IPS-18a (cell line): ENCODE measurements around the gene GABARAP.

Experiments used
- H3K27ac ChIP-seq: one replicate; pipeline ENCODE4 v1.5.1; 2013; ENCODE audit warnings: low read length
- H3K27me3 ChIP-seq: one replicate; pipeline ENCODE4 v1.6.1; 2013; ENCODE audit warnings: mild to moderate bottlenecking, low read length; ENCODE audit not compliant: control insufficient read depth, insufficient read depth
- H3K36me3 ChIP-seq: one replicate; pipeline ENCODE4 v1.6.1; 2013; ENCODE audit warnings: low read depth, low read length; ENCODE audit not compliant: control insufficient read depth
- H3K4me1 ChIP-seq: one replicate; pipeline ENCODE4 v1.6.1; 2013; ENCODE audit warnings: low read depth, low read length; ENCODE audit not compliant: control insufficient read depth
- H3K4me3 ChIP-seq: one replicate; pipeline ENCODE4 v1.5.1; 2013; ENCODE audit warnings: low read length
- H3K9ac ChIP-seq: one replicate; pipeline ENCODE4 v1.6.1; 2013; ENCODE audit warnings: mild to moderate bottlenecking, low read length, moderate library complexity
- H3K9me3 ChIP-seq: one replicate; pipeline ENCODE4 v1.6.1; 2013; ENCODE audit warnings: low read depth, low read length; ENCODE audit not compliant: control insufficient read depth

Gene GABARAP

DNA sequence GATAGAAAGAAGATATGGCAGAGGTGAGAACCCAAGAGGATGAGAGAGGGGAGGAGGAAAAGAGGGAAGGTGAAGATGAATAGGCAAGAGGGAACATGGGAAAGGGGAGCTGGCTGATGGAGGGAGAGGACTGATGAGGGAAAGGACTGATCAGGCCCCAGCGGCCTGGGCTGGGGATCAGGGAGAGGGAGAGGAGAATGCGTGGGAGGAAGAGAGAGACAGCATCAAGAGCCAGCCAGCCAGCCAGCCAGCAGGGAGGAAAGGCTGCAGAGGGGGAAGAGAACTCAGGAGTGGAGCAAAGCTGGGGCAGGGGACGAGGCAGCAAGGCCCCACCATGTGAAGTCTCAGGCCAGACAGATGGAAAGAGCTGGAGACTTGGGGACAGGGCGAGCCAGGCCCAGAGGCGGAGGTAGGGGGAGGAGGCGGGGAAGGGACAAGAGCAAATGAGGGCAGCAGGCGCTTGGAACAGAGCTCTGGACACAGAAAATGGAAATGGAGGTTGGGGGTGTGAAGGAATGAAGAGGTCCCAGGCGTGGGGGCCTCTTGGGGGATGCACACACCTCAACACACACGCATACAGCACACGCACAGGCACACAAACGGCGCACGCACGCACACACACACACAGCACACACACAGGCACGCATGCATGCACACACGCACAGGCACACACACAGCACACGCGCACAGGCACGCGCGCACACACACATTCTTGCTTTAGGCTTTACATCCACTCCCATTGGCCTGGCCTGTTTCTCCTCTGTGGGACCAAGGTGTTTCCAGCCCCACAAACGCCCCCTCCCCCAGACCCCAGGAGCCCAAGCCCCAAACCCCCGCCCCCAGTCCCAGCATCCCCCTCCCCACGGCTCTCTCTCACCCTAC is 34.9 kb downstream of the GABARAP start:
- no peaks in the 10 kb centered on the region for H3K9me3 ChIP-seq
- peak overlapping the region; percentile 43 for H3K9ac ChIP-seq
- H3K27ac ChIP-seq: no peak overlapping the region
- H3K27me3 ChIP-seq: no peaks in the 10 kb centered on the region
- H3K4me3 ChIP-seq: peak overlapping the region; percentile 56
- peaks cover 30% of the 10 kb centered on the region for H3K4me1 ChIP-seq
- peaks cover 16% of the 10 kb centered on the region for H3K36me3 ChIP-seq

DNA sequence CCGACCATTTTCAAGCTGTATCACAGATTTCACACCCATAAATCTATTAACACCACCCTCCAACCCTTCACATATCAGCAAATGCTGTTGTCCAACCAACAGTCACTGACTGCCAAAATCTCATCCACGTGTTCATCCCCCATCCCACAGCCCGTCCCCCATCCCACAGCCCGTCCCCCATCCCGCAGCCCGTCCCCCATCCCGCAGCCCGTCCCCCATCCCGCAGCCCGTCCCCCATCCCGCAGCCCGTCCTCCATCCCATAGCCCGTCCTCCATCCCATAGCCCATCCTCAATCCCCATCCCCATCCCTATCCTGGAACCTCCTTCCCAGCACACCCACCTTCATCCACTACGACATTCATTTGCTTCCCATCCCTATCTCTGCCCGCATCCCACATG is 36.7 kb downstream of the GABARAP start:
- peaks cover 28% of the 10 kb centered on the region for H3K36me3 ChIP-seq
- peak overlapping the region; percentile 31 for H3K9ac ChIP-seq
- H3K4me3 ChIP-seq: peak overlapping the region; percentile 54
- H3K4me1 ChIP-seq: peaks cover 18% of the 10 kb centered on the region
- no peaks in the 10 kb centered on the region for H3K9me3 ChIP-seq
- no peak overlapping the region for H3K27ac ChIP-seq
- no peaks in the 10 kb centered on the region for H3K27me3 ChIP-seq

- peaks cover 28% of the 10 kb centered on the region for H3K36me3 ChIP-seq
Measured at GRCh38 chr17:7204828-7205461, 37.3 kb downstream of the GABARAP start.

DNA sequence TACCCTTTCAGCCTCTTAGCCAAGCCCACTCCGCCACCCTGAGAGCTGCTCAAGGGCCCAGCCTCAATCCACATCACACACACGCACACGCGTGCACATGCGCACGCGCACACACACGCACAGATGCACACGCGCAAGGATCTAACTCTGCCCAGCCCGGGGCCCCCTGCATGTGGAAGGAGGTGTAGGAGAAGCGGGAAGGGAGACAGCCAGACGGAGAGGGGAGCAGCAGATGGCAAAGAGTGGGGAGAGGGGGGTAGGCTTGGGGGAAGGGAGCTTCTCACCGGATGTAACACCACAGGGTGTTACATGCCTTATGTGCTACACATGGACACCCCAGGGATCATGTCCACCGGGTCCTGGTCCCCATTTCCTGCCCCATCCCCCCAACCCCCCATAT is 37.9 kb downstream of the GABARAP start:
- Histone ChIP-seq H3K27me3 (no peaks in the 10 kb centered on the region), H3K4me3 (peak overlapping the region; percentile 54), H3K9me3 (no peaks in the 10 kb centered on the region), H3K4me1 (peaks cover 17% of the 10 kb centered on the region), H3K27ac (peak overlapping the region; percentile 65), H3K9ac (peak overlapping the region; percentile 54), H3K36me3 (peaks cover 28% of the 10 kb centered on the region)

More at GRCh38 chr17:7204828-7205461, 37.3 kb downstream of the GABARAP start:
- H3K9ac ChIP-seq: peak overlapping the region; percentile 54
- no peaks in the 10 kb centered on the region for H3K9me3 ChIP-seq
- H3K4me3 ChIP-seq: peak overlapping the region; percentile 54
- peak overlapping the region; percentile 65 for H3K27ac ChIP-seq
- no peaks in the 10 kb centered on the region for H3K27me3 ChIP-seq
- H3K4me1 ChIP-seq: peaks cover 17% of the 10 kb centered on the region

GRCh38 chr17:7203391-7203790 is 38.9 kb downstream of the GABARAP start:
- no peak overlapping the region for H3K9ac ChIP-seq
- H3K9me3 ChIP-seq: no peaks in the 10 kb centered on the region
- no peaks in the 10 kb centered on the region for H3K27me3 ChIP-seq
- H3K36me3 ChIP-seq: peaks cover 28% of the 10 kb centered on the region
- H3K4me1 ChIP-seq: peaks cover 11% of the 10 kb centered on the region
- H3K4me3 ChIP-seq: no peak overlapping the region
- no peak overlapping the region for H3K27ac ChIP-seq

- Histone ChIP-seq H3K4me1 (no peaks in the 10 kb centered on the region), H3K36me3 (peaks cover 42% of the 10 kb centered on the region), H3K9me3 (no peaks in the 10 kb centered on the region), H3K4me3 (no peak overlapping the region), H3K9ac (no peak overlapping the region), H3K27me3 (no peaks in the 10 kb centered on the region), H3K27ac (no peak overlapping the region)
Measured at GRCh38 chr17:7196651-7197401, 45.4 kb downstream of the GABARAP start.

- Histone ChIP-seq H3K27me3 (no peaks in the 10 kb centered on the region), H3K36me3 (peaks cover 38% of the 10 kb centered on the region), H3K9me3 (no peaks in the 10 kb centered on the region), H3K27ac (no peak overlapping the region), H3K9ac (no peak overlapping the region), H3K4me3 (no peak overlapping the region), H3K4me1 (no peaks in the 10 kb centered on the region)
Measured at GRCh38 chr17:7195971-7196370, 46.3 kb downstream of the GABARAP start.

DNA sequence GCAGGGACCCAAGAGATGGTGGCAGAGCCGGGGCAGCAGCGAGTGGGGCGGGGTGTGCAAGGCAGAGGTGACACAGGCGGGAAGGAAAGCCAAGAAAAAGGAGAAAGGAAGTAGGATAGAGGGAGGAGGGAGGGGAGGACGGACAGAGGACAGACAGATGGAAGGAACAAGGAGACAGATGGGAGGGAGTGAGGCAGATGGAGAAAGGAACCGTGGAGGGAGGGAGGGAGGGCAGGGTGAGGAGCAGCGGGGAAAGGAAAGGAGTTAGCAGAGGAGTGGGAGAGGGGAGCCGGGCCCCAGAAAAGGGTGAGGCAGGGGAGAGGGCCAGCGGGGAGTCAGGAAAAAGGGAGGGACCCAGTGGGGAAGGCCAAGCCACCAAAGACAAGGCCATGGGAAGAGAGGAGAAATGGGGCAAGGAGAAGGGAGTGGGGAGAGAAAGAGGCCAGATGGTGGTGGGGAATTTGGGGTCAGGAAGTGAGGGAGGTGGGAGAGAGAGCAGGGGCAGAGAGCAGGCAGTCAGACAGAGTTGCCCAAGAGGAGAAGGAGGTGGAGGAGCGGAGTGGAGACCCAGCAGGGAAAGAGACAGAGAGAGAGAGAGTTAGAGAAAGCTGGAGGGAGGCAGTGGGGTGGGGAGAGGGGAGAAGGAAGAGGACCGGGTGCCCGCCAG is 49.8 kb downstream of the GABARAP start:
- Histone ChIP-seq H3K4me3 (no peak overlapping the region), H3K27me3 (no peaks in the 10 kb centered on the region), H3K27ac (no peak overlapping the region), H3K36me3 (peaks cover 35% of the 10 kb centered on the region), H3K4me1 (no peaks in the 10 kb centered on the region), H3K9ac (no peak overlapping the region), H3K9me3 (no peaks in the 10 kb centered on the region)

DNA sequence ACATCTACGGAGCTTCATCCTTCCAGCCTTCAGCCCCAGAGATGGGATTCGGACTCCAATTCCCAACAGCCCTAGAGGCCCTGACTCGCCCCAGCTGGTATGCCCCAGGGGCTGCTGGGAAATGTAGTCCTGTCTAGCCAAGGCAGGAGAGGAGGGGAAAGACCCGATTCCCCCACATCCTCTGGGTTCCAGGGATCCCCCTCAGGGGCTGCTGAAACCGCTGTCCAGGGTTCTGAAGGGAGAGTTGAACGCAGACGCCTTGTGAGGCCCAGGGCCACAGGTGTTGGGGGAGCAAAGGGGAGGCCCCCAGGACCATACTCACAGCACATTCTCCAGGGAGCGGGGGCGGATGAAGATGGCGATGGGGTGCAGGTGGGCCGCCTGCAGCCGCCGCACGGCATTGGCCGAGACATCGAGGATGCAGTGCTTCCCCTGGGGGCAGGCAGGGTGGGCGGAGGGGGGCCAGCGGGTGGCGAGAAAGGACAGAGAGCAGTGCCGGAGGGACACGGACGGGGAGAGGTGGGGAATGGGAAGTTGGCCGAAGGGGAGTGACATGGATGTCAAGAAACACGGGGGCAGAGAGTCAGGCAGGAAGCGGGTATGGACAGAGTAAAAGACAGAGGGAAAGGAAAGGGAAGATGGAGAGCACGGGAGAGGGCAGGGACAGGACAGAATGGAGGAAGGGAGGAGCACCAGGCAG is 50.5 kb downstream of the GABARAP start:
- H3K9ac ChIP-seq: no peak overlapping the region
- H3K36me3 ChIP-seq: peaks cover 29% of the 10 kb centered on the region

DNA sequence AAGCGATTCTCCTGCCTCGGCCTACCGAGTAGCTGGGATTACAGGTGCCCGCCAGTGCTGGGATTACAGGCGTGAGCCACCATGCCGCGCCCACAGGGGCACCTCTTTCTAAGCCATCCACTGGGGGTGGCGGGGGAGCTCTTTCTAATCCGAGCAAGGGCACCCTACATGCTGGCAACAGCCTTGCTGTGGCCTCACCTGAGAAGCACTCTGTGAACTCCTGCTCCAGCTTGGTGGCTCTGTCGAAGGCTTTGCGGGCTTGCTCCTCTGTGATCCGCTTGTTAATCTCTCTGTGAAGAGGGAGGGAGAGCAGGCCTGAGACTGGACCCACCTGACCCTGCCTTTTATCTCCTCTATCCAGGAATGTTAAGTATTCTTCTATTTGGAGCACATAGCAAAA is 51.2 kb downstream of the GABARAP start:
- H3K9ac ChIP-seq: no peak overlapping the region
- H3K27ac ChIP-seq: no peak overlapping the region
- H3K4me1 ChIP-seq: no peaks in the 10 kb centered on the region
- H3K27me3 ChIP-seq: no peaks in the 10 kb centered on the region
- H3K4me3 ChIP-seq: no peak overlapping the region
- H3K36me3 ChIP-seq: peaks cover 23% of the 10 kb centered on the region
- no peaks in the 10 kb centered on the region for H3K9me3 ChIP-seq

More for the DNA sequence above, 50.5 kb downstream of the GABARAP start:
- H3K4me1 ChIP-seq: no peaks in the 10 kb centered on the region
- no peak overlapping the region for H3K4me3 ChIP-seq
- no peaks in the 10 kb centered on the region for H3K9me3 ChIP-seq
- H3K27me3 ChIP-seq: no peaks in the 10 kb centered on the region
- no peak overlapping the region for H3K27ac ChIP-seq
